NCI-H146 (cell line): ENCODE results near the gene PREX1.
A peak's percentile ranks its signal among the peaks of the same experiment; 100 is the strongest.

Experiments
- DNase-seq: peaks from one replicate; lab custom pipeline; 2025; lab: John Stamatoyannopoulos, UW

PREX1 gene

DNA sequence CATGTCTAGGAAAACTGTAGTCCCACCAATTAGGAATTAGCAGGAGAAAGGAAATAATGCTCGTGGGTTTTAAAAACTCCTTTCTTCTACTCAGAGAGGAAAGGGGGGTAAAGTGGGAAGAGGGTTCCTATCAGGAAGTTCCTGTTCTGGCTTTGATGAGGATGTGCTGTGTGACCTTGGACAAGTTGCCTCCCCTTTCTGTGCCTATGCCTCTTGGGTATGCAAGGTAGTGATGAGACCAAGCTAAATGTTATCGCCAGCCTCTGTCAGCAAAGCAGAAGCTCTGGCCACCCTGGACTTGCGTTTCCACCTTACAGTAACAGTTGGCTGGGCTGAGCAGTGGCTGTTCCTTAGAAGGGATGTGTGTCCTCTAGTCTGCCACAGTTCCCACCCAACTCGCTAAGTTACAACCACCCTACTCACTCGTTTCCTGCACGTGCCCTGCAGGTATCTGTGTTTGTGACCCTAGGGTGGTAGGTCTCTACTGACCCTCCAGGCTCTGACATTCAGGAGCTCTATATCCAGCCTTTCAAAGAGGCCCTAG lies 110.0 kb downstream of the PREX1 start:
- DNase-seq = no peak

DNA sequence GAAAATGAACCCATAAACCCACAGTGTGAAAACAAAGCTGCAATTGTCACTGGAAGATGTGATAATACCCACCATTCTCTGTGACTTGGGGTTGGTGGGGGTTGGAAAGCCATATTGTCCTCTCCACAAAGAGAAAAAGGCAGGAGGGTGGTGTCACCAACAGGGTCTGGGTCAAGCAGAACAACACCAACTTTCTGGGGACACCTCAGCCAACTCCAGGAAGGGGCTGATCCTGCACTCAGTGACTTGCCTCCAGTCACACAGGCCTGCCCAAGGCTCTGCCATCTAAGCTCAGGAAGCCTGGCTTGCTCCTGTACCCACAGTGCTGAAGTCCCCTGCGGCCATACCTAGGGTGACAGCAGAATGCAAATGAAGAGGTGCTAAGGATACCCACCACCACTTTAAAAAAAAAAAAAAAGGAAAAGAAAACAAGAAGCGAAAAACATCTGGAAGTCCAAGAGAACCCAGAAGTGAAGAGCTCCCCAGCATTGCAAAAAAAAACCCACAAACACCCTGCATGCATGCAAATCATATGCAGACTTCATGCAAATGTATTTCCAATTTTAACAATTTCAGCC lies 110.6 kb downstream of the PREX1 start:
- no peak for DNase-seq

DNA sequence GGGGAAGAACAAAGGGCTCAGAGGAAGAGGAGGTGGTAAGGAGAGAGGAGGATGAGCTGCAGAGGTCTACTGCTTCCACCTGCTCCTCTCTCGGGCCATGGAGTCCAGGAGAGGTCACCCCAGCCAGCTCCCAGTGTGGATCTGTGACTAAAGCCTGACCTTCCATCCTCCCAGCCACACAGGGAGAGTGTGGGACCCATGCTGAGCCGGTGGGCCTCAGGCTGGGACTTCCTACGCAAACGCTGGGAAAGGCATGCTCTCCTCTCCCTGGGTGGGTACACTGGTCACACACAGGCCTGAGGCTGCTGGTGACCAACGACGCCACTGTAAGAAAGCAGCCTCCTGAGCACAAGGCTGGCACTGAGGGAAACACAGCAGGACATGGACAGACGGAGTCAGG lies 111.3 kb downstream of the PREX1 start:
- DNase-seq = no peak

DNA sequence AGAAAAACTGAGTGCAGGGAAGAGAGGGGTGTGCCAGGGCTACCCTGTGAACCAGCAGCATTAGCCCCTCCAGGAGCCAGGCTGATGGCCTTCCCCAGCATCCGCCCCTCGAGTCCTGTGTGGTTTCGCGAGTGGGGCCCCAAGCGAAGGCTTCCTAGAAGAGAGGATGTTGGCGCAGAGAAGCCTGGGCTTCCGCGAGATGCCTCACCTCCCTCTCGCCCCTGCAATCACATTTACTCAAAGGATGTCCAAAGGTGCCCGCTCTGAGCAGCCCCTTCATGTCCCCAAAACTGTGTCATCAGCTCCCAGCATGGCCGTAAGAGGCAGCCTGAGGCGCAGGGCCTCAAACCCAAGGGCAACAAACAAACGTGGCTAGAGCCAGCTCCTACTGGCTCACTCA lies 111.7 kb downstream of the PREX1 start:
- no peak for DNase-seq

DNA sequence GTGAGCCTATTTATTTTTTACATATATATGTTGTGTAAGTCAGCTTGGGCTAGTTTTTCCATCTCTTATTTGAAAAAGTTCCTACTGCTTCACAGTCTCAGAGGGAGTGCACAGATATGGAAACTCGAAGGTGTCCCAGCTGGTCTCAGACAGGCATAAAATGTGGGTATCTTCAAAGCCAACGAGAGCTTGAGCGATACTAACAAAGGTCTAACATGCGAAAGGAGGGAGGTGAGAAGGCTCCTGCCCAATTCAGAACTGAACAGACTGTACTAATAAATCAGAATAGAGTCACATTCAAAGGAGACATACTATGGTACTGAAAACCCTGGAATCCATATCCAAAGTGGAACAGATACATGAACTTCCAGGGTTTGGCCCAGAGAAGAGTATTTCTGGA lies 113.0 kb downstream of the PREX1 start:
- DNase-seq = no peak

DNA sequence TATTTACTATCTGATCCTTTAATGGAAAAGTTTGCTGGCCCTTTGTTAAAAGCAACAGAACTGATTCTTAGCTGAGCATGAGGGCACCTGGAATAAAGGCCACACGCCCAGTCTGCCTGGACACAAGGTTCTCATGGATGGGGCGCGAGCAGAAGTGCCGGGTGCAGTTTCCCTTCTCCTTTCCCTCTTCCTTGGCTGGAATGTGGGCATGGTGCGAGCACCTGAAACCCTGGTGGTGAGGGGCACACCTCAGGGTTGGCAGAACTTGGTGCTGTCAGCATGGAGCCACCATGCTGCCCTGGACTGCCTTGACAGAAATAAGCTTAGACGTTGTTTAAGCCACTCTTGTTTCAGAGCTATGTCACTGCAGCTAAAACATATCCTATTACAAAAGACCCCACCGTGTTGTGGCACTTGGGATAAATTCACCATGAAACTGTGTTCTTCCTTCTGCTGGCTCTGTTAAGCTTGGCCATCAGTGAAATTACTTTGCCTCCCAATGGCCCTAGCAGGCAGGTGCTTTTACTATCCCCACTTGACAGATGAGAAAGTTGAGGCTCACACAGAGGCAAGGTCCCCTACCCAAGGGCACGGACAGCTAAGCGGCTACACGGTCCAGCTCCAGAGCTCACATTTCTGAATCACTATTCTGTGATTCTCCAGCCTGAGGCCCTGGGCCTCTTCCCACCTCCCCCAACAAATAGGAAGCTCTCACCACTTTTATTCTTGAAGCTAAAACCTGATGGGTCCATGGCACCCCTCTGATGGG lies 115.9 kb downstream of the PREX1 start:
- no peak for DNase-seq

DNA sequence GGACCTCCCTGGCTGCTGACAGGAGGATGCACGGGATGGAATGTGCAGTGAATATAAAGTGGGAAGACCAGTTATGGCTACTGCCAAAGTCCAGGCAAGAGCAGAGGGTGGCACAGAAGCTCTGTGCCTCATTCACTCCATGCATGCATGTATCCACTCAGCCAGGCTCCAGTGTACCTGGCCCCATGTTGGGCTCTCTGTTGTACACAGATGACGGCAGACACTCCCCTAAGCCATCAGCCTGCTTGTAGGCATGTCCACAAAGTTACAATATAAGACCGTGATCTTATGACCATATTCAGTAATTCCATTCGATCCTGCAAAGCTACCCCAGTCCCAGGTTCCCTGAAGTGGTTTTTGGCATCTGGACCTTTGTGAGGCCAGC lies 116.8 kb downstream of the PREX1 start:
- no peak for DNase-seq

DNA sequence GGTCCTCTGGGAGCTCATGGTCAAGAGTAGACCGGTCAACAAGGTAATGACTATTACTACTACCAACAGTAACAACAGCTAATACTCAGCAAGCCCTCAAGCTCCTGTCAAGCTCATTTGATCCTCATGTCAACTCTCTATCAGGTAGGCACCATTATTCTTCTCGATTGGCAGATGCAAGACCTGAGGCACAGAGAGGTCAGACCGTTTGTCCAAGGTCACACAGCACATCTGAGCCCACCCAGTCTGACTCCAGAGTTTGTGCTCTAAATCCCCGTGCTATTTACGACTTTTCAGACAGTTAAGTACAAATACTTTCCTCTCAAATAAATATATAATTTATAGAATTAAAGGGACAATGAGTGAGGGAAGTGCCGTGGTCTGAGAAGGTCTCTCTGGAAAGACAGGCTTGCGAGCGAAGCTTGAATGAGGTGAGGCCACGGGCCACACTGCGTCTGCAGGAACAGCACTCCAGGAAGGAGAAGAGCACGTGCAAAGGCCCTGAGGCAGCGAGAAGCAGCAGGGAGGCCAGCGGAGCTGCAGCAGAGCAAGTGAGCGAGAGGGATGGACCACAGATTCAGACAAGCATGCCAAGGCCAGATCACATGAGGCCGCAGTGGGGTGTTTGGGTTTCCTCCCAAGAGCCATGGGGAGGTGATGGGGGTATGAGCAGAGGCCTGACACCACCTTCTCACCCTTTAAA lies 117.3 kb downstream of the PREX1 start:
- DNase-seq = no peak

DNA sequence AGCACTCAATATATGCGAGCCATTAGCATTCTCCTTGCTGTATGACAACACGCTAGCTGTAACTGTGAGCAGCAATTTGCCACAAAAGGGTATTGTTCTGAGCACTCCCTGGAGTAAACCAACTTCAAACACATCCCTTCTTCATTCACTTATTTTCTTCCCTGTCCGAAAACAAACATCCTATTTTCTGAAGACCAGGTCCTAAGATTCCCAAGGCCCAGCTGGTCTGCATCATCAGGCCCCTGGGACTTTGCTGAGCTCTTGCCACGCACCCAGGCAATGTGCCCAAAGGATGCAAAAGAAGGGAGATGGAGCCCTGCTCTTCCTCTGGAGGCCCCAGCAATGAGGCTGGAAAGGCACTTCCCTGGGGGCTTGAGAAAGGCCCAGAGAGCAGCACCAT lies 118.1 kb downstream of the PREX1 start:
- DNase-seq = no peak

DNA sequence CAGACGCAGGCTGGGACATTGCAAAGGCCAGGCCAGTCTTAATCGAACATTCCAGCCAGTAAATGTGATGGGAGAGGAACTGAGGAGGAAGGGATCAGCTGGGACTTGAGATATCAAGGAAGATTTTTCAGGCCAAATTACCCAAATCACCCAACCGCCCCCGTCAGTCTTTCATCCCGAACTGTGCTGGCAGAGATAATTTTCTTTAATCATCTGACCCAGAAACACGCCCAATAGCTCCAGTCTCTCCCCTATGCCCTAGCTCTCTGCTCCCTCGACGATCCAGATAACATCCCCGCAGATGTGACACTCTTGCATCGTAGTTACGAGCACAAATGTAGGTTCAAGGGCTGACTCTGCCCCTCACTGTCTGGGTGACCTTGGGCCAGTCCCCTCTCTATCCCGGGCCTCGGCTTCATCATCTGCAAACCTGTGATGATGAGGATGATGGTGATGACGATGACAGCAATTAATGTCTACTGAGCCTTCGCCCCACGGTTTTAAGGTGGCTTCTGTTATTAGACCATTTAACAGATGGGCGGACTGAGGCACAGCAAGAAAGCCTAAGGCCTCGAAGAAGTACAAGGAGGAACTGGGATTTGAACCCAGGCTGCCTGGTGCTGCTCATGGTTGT lies 118.6 kb downstream of the PREX1 start:
- DNase-seq = no peak

DNA sequence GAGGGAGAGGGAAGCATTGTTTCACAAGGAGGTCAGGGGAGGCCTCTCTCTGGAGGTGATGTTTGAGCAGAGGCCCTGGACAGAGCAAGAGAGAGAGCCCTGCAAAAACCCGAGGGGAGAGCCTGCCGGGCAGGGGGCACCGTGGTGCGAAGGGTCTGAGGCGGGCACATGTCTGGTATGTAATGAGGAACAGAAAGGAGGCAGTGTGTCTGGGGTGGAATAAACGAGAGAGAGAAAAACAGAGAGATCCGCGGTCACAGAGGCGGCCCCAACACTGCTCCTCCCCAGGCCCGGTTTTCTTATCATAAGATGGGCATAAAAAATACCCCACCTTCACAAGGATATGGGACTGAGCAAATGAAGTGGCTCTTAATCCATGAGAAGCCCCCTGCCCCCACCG lies 119.2 kb downstream of the PREX1 start:
- no peak for DNase-seq

DNA sequence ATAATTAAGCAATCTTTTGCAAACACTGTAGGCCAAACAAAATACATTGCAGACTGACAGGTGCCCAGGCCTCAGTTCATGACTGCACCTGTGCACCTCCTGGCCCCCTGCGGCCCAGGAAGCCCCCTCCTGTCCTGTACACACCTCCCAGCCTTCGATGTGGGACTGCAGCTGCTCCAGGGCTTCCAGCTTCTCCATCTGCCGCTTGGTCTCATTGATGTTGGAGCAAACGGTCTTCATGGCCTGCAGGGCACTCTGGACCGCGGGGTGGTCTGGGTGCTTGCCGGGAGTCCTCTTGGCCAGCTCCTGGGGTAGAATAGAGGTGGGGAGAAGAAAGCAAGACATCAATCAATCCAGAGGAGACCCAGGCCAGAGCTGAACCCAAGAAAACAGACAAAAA lies 119.7 kb downstream of the PREX1 start:
- peak; percentile 86 for DNase-seq

DNA sequence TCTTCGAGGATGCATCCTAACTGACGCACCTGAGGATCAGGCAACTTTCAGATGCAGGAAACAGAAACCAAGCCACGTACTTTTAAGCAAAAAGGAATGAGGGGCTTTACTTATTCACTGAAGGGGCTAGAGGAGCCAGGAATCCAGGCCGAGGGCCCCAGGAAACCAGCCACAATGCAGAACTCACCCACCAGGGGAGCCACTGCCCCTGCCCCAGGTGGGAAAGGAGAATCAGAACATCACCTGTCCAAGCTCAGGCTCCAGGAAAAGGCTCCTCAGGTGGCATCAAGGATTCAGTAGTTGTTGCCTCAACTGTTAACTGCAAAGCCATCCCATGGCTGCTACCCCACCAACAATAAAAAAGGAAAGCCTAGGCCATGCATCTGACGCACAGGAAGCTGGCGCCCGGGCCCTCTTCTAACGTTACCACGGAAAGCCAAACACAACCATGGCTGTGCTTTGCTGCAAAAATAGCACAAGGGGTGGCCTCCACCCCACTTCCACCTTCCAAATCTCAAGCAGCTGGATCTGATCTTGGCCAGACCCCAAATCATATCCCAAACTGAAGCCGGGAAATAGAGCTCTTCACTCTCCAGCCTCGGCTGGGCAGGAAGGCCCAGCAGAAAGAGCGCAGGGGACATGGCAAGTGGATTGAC lies 121.0 kb downstream of the PREX1 start:
- no peak for DNase-seq

DNA sequence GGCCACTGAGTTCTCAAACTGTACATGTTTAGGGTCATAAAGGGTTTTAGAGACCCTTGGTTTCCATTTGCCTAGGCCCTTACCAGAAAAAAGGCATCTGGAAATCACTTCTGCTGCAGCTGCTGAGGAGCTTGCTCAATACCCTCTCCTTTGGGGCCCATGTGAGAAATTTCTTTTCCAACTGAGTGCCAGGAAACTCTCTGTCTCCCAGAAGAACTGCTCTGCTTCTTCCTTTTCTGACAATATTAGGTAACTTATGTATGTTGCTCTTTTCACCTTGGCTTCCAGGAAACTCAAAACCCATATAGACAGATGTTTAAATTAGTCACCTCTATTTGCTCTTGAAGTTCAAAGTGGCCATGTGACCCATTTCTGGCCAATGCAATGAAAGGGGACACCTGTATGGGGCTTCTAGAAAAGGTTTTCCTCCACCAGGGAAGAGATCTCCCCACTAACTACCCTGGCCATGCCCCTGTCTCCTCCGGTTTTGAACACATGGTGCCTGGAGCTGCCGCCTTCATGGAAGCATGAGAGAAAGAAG lies 121.6 kb downstream of the PREX1 start:
- no peak for DNase-seq

DNA sequence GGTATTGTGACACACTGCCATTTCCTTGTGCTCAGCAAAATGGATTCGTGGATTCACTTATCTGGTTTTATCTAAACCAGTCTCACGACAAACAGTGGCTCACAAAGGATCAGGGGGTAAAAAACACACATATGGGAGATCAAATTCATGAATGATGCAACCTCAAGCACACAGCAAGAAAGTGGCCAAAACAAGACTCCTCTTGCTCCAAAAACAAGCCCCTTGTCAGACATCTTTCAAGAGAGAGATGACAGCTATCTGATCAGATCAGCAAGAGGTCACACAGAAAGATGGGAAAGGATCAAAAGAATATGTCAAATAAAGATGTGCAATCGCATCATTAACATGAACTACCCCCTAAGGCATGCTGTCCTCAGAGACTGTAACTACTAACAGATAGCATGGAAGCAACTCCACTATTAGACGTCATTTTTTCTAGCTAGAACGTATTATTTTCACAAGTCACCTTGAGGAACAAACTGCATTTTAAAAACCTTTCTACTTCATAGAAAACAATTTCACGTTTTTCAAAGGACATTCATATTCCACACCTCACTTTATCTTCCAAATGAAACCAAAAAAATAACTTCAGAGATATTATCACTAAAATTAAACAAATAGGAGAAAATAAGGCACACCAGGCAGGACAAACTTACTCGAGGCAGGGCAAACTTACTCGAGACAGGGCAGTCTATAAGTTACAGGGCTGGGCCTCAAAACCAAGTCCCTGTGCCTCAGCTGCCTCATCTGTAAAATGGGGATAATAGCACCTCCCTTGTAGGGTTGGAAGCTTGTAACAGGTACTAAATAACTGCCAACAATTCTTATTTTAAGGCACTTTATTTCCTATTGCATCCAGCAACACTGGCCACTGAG lies 122.3 kb downstream of the PREX1 start:
- DNase-seq = no peak

DNA sequence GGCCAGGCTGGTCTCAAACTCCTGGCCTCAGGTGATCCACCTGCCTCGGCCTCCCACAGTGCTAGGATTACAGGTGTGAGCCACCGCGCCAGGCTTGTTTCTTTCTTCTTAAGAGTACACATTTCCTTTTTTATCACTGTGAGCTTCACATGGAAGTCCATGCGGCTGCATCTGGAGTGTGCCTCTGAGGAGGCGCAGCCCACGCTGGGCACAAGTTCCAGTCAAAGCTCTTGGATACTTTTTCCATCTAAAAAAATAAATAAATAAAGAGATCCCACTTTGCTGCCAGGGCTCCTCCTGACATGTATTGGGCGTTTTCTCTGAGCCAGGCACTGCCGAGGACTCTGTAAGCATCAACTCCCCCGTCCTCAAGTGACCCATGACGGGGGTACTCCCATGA lies 123.0 kb downstream of the PREX1 start:
- peak; percentile 26 for DNase-seq

DNA sequence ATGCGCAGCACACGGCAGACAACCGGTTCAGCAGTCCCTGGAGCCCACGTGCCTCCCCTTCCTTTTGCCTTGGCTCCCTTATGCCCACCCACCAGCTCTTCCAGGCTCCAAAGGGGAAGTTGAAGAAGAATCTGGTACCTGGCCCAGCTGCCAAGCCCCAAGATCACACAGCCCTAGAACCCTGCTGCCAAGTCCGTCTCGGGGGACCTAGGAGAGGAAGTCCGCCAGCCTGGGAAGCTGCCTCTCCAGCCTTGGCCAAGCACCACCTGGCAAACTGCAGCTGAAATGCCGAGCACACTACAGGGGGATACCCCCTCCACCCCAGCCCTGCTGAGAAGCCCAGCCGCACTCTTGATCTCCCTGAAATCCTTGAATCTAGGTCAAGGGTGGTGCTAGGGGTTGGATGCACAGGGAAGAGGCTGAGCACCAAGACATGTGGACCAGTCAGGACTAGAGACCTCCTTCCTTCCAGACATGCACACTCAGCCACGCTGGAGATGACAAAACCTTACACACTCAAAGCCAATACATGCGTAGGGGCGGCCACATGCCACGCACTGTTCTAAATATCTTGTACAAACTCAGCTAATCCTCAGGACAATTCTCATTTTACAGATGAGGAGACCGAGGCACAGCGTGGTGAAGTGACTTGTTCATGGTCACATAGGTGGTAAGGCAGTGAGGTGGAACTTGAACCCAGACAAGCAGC lies 124.1 kb downstream of the PREX1 start:
- no peak for DNase-seq

DNA sequence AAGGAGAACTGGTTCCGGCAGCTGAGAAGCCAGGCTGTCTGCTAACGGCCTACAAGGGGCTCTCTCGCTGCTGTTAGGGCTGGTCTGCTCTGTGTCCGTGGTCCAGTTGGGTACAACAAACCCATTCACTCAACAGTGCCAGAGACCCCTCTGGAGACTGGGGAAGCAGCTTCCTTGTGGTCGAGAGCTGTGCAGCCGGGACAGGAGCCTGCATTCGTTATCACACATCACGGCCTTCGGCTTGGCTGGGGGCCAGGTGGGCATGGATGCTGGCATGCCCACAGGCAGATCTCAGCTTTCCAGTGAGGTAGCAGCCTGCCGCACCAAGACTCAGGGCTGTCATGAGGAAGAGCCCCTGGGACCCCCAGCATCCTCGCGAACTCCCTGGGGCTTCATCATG lies 124.7 kb downstream of the PREX1 start:
- no peak for DNase-seq

DNA sequence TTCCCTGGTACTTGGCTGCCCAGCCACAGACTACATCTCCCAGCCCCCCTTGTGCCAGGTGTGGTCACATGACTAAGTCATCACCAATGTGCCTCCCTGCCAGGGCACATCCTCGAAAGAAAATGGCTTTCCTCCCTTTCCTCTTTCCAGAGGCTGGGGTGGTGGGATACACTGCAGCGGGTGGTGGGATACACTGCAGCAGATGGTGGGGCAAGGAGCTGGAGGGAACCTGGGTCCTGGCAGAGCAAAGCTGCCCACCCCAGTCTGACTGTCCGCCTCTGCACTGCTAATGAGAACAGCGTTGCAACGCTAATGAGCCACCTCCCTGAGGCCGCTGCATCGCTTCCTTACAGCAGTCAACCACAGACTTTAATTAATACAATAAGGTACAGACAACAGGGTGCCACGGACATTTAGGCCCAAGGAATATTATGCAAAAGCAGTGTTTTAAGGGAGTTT lies 125.3 kb downstream of the PREX1 start:
- no peak for DNase-seq

DNA sequence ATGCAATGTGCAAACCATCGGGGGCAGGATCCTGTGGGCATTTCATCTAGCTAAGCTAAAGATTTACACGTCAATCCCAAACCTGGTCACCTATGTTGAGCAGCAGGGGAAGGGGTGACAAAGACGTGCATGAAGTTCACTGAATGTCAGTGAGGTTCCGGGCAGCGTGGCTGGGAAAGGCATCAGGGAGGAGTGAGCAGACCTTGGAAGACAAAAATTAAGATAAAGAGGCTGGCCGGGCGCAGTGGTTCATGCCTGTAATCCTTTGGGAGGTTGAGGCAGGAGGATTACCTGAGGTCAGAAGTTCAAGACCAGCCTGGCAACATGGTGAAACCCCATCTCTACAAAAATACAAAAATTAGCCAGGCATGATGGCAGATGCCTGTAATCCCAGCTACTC lies 126.1 kb downstream of the PREX1 start:
- no peak for DNase-seq
